ENCODE data around the gene DNAJB11. TPM values are rescaled to one million over a fixed set of nuclear protein-coding genes. Genes with fewer than 3 reads are reported as not detected.

The DNAJB11 gene
- total RNA-seq, 4 donors from 2014 or later, result 19.5 to 40.0 (median 33.5) TPM

GRCh38 chr3:186524616-186525015 lies 45.9 kb upstream of the DNAJB11 start:
- H3K4me1 ChIP-seq, result no peaks in the 10 kb centered on the region
- H3K27me3 ChIP-seq, result no peaks in the 10 kb centered on the region
- H3K27ac ChIP-seq, result no peak overlapping the region
- TF ChIP-seq POLR2AphosphoS5 (IDR thresholded peaks at IDR 0.05) (no peak), CTCF (IDR thresholded peaks at IDR 0.05) (no peak), POLR2A (IDR thresholded peaks at IDR 0.05) (no peak), EP300 (IDR thresholded peaks at IDR 0.05) (no peak)
- H3K36me3 ChIP-seq, result no peaks in the 10 kb centered on the region
- no peaks in the 10 kb centered on the region for H3K9me3 ChIP-seq
- ATAC-seq, result no peak
- WGBS, 2 donors (ENCODE audit: low coverage in 1 of 2), result 93 to 100% methylated on average over 2 to 3 of the region's 6 CpGs
- no peak overlapping the region for H3K4me3 ChIP-seq

GRCh38 chr3:186525369-186526255 lies 44.9 kb upstream of the DNAJB11 start:
- H3K27ac ChIP-seq, result no peak overlapping the region
- 64 to 77% methylated on average over 7 to 9 of the region's 9 CpGs for WGBS, 2 donors (ENCODE audit: low coverage in 1 of 2)
- H3K4me3 ChIP-seq, result no peak overlapping the region
- ATAC-seq, result no peak
- TF ChIP-seq POLR2A (IDR thresholded peaks at IDR 0.05) (no peak), CTCF (IDR thresholded peaks at IDR 0.05) (no peak)
- no peaks in the 10 kb centered on the region for H3K36me3 ChIP-seq
- no peaks in the 10 kb centered on the region for H3K9me3 ChIP-seq
- H3K27me3 ChIP-seq, result no peaks in the 10 kb centered on the region
- no peaks in the 10 kb centered on the region for H3K4me1 ChIP-seq

- Histone ChIP-seq H3K4me3 (no peak overlapping the region), H3K27me3 (no peaks in the 10 kb centered on the region), H3K9me3 (no peaks in the 10 kb centered on the region), H3K36me3 (no peaks in the 10 kb centered on the region), H3K4me1 (no peaks in the 10 kb centered on the region), H3K27ac (no peak overlapping the region)
- TF ChIP-seq POLR2AphosphoS5 (IDR thresholded peaks at IDR 0.05) (no peak), POLR2A (IDR thresholded peaks at IDR 0.05) (no peak), EP300 (IDR thresholded peaks at IDR 0.05) (no peak), CTCF (IDR thresholded peaks at IDR 0.05) (no peak)
- no peak for ATAC-seq
- 63 to 95% methylated on average over 3 to 6 of the region's 6 CpGs for WGBS, 2 donors (ENCODE audit: low coverage in 1 of 2)
Observed at GRCh38 chr3:186526256-186526606, 44.3 kb upstream of the DNAJB11 start.

- no peaks in the 10 kb centered on the region for H3K27me3 ChIP-seq
- no peak overlapping the region for H3K27ac ChIP-seq
- no peak for ATAC-seq
- no peaks in the 10 kb centered on the region for H3K4me1 ChIP-seq
- no peaks in the 10 kb centered on the region for H3K9me3 ChIP-seq
- H3K36me3 ChIP-seq, result no peaks in the 10 kb centered on the region
- WGBS, 2 donors (ENCODE audit: low coverage in 1 of 2), result 76 to 82% methylated on average over 8 to 9 of the region's 11 CpGs
- H3K4me3 ChIP-seq, result no peak overlapping the region
- TF ChIP-seq EP300 (IDR thresholded peaks at IDR 0.05), result no peak
- no peak for TF ChIP-seq POLR2AphosphoS5 (IDR thresholded peaks at IDR 0.05)
- TF ChIP-seq CTCF (IDR thresholded peaks at IDR 0.05), result no peak
- TF ChIP-seq POLR2A (IDR thresholded peaks at IDR 0.05), result no peak
Observed at GRCh38 chr3:186529201-186529999, 41.1 kb upstream of the DNAJB11 start.
